Fibroblast of upper back skin (primary cell): ENCODE data around the gene WNT5B.
A peak's percentile ranks its signal among the peaks of the same experiment; 100 is the strongest.
"Not testable (repeated sequence)": the region's sequence is repeated elsewhere in the genome, so short reads cannot be mapped to it uniquely, and the experiment has no call there.

Source experiments
- DNase-seq: peaks from one replicate; pipeline ENCODE4 v3.0.0-alpha.2; 2013

WNT5B gene

GRCh38 chr12:1602706-1603105, 26.3 kb upstream of the WNT5B start:
- DNase-seq, result not testable (repeated sequence)

- peak; percentile 36 for DNase-seq
These were observed 25.6 kb upstream of the WNT5B start for GRCh38 chr12:1603269-1603993.

- DNase-seq, result no peak
These were observed 24.6 kb upstream of the WNT5B start for GRCh38 chr12:1604464-1604863.

GRCh38 chr12:1605129-1606020, 23.7 kb upstream of the WNT5B start:
- DNase-seq, result peak; percentile 83

- DNase-seq, result peak; percentile 88
These were observed 22.9 kb upstream of the WNT5B start for GRCh38 chr12:1606021-1606622.

- peak; percentile 74 for DNase-seq
These were observed 20.9 kb upstream of the WNT5B start for GRCh38 chr12:1607940-1608712.

- DNase-seq, result no peak
These were observed 20.3 kb upstream of the WNT5B start for GRCh38 chr12:1608713-1609119.

GRCh38 chr12:1610072-1610643, 18.9 kb upstream of the WNT5B start:
- no peak for DNase-seq

- DNase-seq, result peak; percentile 93
These were observed 17.0 kb upstream of the WNT5B start for GRCh38 chr12:1611803-1612572.

GRCh38 chr12:1613860-1614259, 15.2 kb upstream of the WNT5B start:
- no peak for DNase-seq

GRCh38 chr12:1614360-1614759, 14.7 kb upstream of the WNT5B start:
- DNase-seq, result no peak

- no peak for DNase-seq
These were observed 12.6 kb upstream of the WNT5B start for GRCh38 chr12:1616233-1617066.

- peak; percentile 40 for DNase-seq
These were observed 10.5 kb upstream of the WNT5B start for GRCh38 chr12:1618489-1618888.

- no peak for DNase-seq
These were observed 9.9 kb upstream of the WNT5B start for GRCh38 chr12:1619159-1619558.

GRCh38 chr12:1619587-1619986, 9.4 kb upstream of the WNT5B start:
- no peak for DNase-seq

- no peak for DNase-seq
These were observed 8.9 kb upstream of the WNT5B start for GRCh38 chr12:1620092-1620491.

GRCh38 chr12:1622406-1622805, 6.6 kb upstream of the WNT5B start:
- DNase-seq, result no peak

- no peak for DNase-seq
These were observed 504 bp downstream of the WNT5B start for GRCh38 chr12:1629338-1630132.

- DNase-seq, result no peak
These were observed 1.2 kb downstream of the WNT5B start for GRCh38 chr12:1630133-1630826.
